ENCODE results near the gene GPR150.

GPR150 gene

GRCh38 chr5:95670568-95670967, 50.7 kb downstream of the GPR150 start:
- DNase-seq (ENCODE audit: insufficient read length, low spot score): no peak
- FAIRE-seq: no peak
- no peak for TF ChIP-seq CTCF (IDR thresholded peaks at IDR 0.05; ENCODE audit: insufficient read depth, missing control alignments)
